ENCODE results near the gene ARSI. TPM values are rescaled to one million over a fixed set of nuclear protein-coding genes. Genes with fewer than 3 reads are reported as not detected.
A peak's percentile ranks its signal among the peaks of the same experiment; 100 is the strongest.

The ARSI gene
- total RNA-seq, 1 donor from 2014 or later = not detected

- H3K36me3 Mint-ChIP-seq (ENCODE audit: unreplicated experiment) = no peaks in the 10 kb centered on the region
- no peak overlapping the region for H3K27ac Mint-ChIP-seq (ENCODE audit: unreplicated experiment)
- H3K4me1 Mint-ChIP-seq (ENCODE audit: low read depth, unreplicated experiment) = peaks cover 13% of the 10 kb centered on the region
- TF ChIP-seq CTCF (IDR thresholded peaks at IDR 0.05; ENCODE audit: partially characterized antibody, unreplicated experiment) = no peak
- H3K9me3 Mint-ChIP-seq (ENCODE audit: unreplicated experiment) = peaks cover 11% of the 10 kb centered on the region
- H3K27me3 Mint-ChIP-seq (ENCODE audit: unreplicated experiment) = peaks cover 6% of the 10 kb centered on the region
- no peak overlapping the region for H3K4me3 Mint-ChIP-seq (ENCODE audit: unreplicated experiment)
- DNase-seq = no peak
These were observed 25.7 kb downstream of the ARSI start for GRCh38 chr5:150277043-150277442.

- no peaks in the 10 kb centered on the region for H3K36me3 Mint-ChIP-seq (ENCODE audit: unreplicated experiment)
- H3K27ac Mint-ChIP-seq (ENCODE audit: unreplicated experiment) = no peak overlapping the region
- TF ChIP-seq CTCF (IDR thresholded peaks at IDR 0.05; ENCODE audit: partially characterized antibody, unreplicated experiment) = no peak
These were observed 27.9 kb downstream of the ARSI start for GRCh38 chr5:150274811-150275210.

GRCh38 chr5:150272531-150272930 is 30.2 kb downstream of the ARSI start:
- peak overlapping the region; percentile 46 for H3K4me3 Mint-ChIP-seq (ENCODE audit: unreplicated experiment)
- H3K27ac Mint-ChIP-seq (ENCODE audit: unreplicated experiment) = peak overlapping the region; percentile 49
- DNase-seq = peak; percentile 65
- no peaks in the 10 kb centered on the region for H3K36me3 Mint-ChIP-seq (ENCODE audit: unreplicated experiment)
- H3K9me3 Mint-ChIP-seq (ENCODE audit: unreplicated experiment) = peaks cover 8% of the 10 kb centered on the region
- peaks cover 16% of the 10 kb centered on the region for H3K4me1 Mint-ChIP-seq (ENCODE audit: low read depth, unreplicated experiment)
- no peak for TF ChIP-seq CTCF (IDR thresholded peaks at IDR 0.05; ENCODE audit: partially characterized antibody, unreplicated experiment)
- peaks cover 4% of the 10 kb centered on the region for H3K27me3 Mint-ChIP-seq (ENCODE audit: unreplicated experiment)

More at GRCh38 chr5:150274811-150275210, 27.9 kb downstream of the ARSI start:
- peaks cover 11% of the 10 kb centered on the region for H3K4me1 Mint-ChIP-seq (ENCODE audit: low read depth, unreplicated experiment)
- H3K4me3 Mint-ChIP-seq (ENCODE audit: unreplicated experiment) = no peak overlapping the region
- H3K9me3 Mint-ChIP-seq (ENCODE audit: unreplicated experiment) = peaks cover 9% of the 10 kb centered on the region
- peaks cover 4% of the 10 kb centered on the region for H3K27me3 Mint-ChIP-seq (ENCODE audit: unreplicated experiment)
- no peak for DNase-seq

- TF ChIP-seq CTCF (IDR thresholded peaks at IDR 0.05; ENCODE audit: partially characterized antibody, unreplicated experiment) = no peak
- no peak overlapping the region for H3K4me3 Mint-ChIP-seq (ENCODE audit: unreplicated experiment)
- H3K4me1 Mint-ChIP-seq (ENCODE audit: low read depth, unreplicated experiment) = peaks cover 16% of the 10 kb centered on the region
- no peaks in the 10 kb centered on the region for H3K36me3 Mint-ChIP-seq (ENCODE audit: unreplicated experiment)
- DNase-seq = no peak
- H3K27me3 Mint-ChIP-seq (ENCODE audit: unreplicated experiment) = peaks cover 4% of the 10 kb centered on the region
- peak overlapping the region; percentile 38 for H3K27ac Mint-ChIP-seq (ENCODE audit: unreplicated experiment)
- H3K9me3 Mint-ChIP-seq (ENCODE audit: unreplicated experiment) = peaks cover 8% of the 10 kb centered on the region
These were observed 30.8 kb downstream of the ARSI start for GRCh38 chr5:150271923-150272322.

- H3K27me3 Mint-ChIP-seq (ENCODE audit: unreplicated experiment) = peaks cover 4% of the 10 kb centered on the region
- no peaks in the 10 kb centered on the region for H3K36me3 Mint-ChIP-seq (ENCODE audit: unreplicated experiment)
- no peak for DNase-seq
- peaks cover 8% of the 10 kb centered on the region for H3K9me3 Mint-ChIP-seq (ENCODE audit: unreplicated experiment)
- no peak for TF ChIP-seq CTCF (IDR thresholded peaks at IDR 0.05; ENCODE audit: partially characterized antibody, unreplicated experiment)
- no peak overlapping the region for H3K4me3 Mint-ChIP-seq (ENCODE audit: unreplicated experiment)
- peaks cover 21% of the 10 kb centered on the region for H3K4me1 Mint-ChIP-seq (ENCODE audit: low read depth, unreplicated experiment)
- H3K27ac Mint-ChIP-seq (ENCODE audit: unreplicated experiment) = no peak overlapping the region
These were observed 31.4 kb downstream of the ARSI start for GRCh38 chr5:150271296-150271692.
